HG02840 (cell line): ENCODE measurements around the gene SLC30A2.

Experiments used
- ATAC-seq: cut with Tn5 transposase; IDR thresholded peaks from one replicate; pipeline ENCODE4 v1.9.1; 2021; ENCODE audit warnings: mild to moderate bottlenecking, moderate library complexity, moderate number of reproducible peaks; ENCODE audit not compliant: unreplicated experiment, low FRiP score

The SLC30A2 gene

GRCh38 chr1:26044414-26044813, 1.5 kb downstream of the SLC30A2 start:
- no peak for ATAC-seq

- ATAC-seq = no peak
These were observed 2.2 kb downstream of the SLC30A2 start for GRCh38 chr1:26043765-26044164.

GRCh38 chr1:26041978-26042377, 3.9 kb downstream of the SLC30A2 start:
- ATAC-seq = no peak

GRCh38 chr1:26041401-26041800, 4.5 kb downstream of the SLC30A2 start:
- ATAC-seq = no peak

- ATAC-seq = no peak
These were observed 7.0 kb downstream of the SLC30A2 start for GRCh38 chr1:26038904-26039303.

GRCh38 chr1:26038477-26038876, 7.4 kb downstream of the SLC30A2 start:
- no peak for ATAC-seq

- no peak for ATAC-seq
These were observed 8.0 kb downstream of the SLC30A2 start for GRCh38 chr1:26037904-26038303.

- no peak for ATAC-seq
These were observed 9.1 kb downstream of the SLC30A2 start for GRCh38 chr1:26036756-26037281.

GRCh38 chr1:26035959-26036755, 9.8 kb downstream of the SLC30A2 start:
- peak; percentile 70 for ATAC-seq

- peak; percentile 71 for ATAC-seq
These were observed 10.5 kb downstream of the SLC30A2 start for GRCh38 chr1:26035203-26035958.

GRCh38 chr1:26034504-26035202, 11.3 kb downstream of the SLC30A2 start:
- ATAC-seq = no peak

- ATAC-seq = no peak
These were observed 13.1 kb downstream of the SLC30A2 start for GRCh38 chr1:26032656-26033357.

GRCh38 chr1:26031611-26032220, 14.2 kb downstream of the SLC30A2 start:
- no peak for ATAC-seq

- no peak for ATAC-seq
These were observed 14.7 kb downstream of the SLC30A2 start for GRCh38 chr1:26031196-26031595.

- no peak for ATAC-seq
These were observed 15.9 kb downstream of the SLC30A2 start for GRCh38 chr1:26029864-26030481.

GRCh38 chr1:26029054-26029863, 16.7 kb downstream of the SLC30A2 start:
- no peak for ATAC-seq

- ATAC-seq = no peak
These were observed 17.4 kb downstream of the SLC30A2 start for GRCh38 chr1:26028490-26028980.

- ATAC-seq = no peak
These were observed 18.0 kb downstream of the SLC30A2 start for GRCh38 chr1:26027716-26028489.
